ENCODE measurements around the gene RPP25. TPM values are rescaled to one million over a fixed set of nuclear protein-coding genes. Genes with fewer than 3 reads are reported as not detected.
A peak's percentile ranks its signal among the peaks of the same experiment; 100 is the strongest.

Gene RPP25
- total and polyA plus RNA-seq, 2 of the 13 experiments (the other 11 are each of a cell fraction or from before 2014, with no cell fraction given): 0.05 to 0.11 TPM

DNA sequence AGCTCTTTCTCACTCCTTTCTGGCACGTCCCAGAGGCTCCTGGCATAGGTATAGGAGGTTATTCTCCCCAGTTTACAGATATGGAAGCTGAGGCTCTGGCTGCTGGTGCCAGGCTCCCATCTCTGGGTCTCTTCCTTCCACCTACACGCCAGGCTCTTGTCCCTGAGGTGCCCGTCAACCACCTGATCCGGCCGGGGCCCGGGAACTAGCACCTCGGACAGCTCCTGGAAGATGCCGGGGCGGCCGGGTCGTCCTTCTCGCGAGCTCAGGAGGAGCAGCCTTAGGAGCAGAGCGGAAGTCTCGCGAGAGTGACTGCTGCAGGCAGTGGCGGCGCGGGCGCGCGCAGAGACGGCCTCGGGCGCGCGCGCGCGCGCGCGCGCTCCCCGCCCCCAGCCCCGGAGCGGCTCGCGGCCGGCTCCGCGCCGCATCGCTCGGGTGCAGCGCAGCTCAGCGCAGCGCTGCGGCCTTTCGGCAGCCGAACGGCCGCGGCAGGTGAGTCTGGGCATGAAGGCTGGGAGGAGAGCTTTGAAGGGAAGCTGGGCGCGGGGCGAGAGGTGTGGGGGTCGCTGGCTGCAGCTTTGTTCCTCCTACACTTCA is 38.7 kb upstream of the RPP25 start, which contains the start of gene SCAMP5 (continued):
- TF ChIP-seq, protein P1, sequence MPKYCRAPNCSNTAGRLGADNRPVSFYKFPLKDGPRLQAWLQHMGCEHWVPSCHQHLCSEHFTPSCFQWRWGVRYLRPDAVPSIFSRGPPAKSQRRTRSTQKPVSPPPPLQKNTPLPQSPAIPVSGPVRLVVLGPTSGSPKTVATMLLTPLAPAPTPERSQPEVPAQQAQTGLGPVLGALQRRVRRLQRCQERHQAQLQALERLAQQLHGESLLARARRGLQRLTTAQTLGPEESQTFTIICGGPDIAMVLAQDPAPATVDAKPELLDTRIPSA (CRISPR knock-in tag; IDR thresholded peaks at IDR 0.05; ENCODE audit: borderline replicate concordance): 0 out of 2 replicates have a peak, but pooled peaks have one; percentile 67
- no peak for TF ChIP-seq THYN1 (CRISPR knock-in tag; IDR thresholded peaks at IDR 0.05; ENCODE audit: borderline replicate concordance, low read depth)
- no peak for TF ChIP-seq ZNF432 (CRISPR knock-in tag; IDR thresholded peaks at IDR 0.05; ENCODE audit: borderline replicate concordance)
- TF ChIP-seq NFKB2 (CRISPR knock-in tag; IDR thresholded peaks at IDR 0.05; ENCODE audit: borderline replicate concordance): peak; percentile 97; the same call in 1 of the 2 replicates
- peak; percentile 80; the same call in 1 of the 2 replicates for TF ChIP-seq ZNF564 (CRISPR knock-in tag; IDR thresholded peaks at IDR 0.05)
- TF ChIP-seq TEF (CRISPR knock-in tag; IDR thresholded peaks at IDR 0.05): peak; percentile 82; the same call in 1 of the 2 replicates
- TF ChIP-seq TRAFD1 (CRISPR knock-in tag; IDR thresholded peaks at IDR 0.05; ENCODE audit: borderline replicate concordance): no peak
- TF ChIP-seq, protein P2, sequence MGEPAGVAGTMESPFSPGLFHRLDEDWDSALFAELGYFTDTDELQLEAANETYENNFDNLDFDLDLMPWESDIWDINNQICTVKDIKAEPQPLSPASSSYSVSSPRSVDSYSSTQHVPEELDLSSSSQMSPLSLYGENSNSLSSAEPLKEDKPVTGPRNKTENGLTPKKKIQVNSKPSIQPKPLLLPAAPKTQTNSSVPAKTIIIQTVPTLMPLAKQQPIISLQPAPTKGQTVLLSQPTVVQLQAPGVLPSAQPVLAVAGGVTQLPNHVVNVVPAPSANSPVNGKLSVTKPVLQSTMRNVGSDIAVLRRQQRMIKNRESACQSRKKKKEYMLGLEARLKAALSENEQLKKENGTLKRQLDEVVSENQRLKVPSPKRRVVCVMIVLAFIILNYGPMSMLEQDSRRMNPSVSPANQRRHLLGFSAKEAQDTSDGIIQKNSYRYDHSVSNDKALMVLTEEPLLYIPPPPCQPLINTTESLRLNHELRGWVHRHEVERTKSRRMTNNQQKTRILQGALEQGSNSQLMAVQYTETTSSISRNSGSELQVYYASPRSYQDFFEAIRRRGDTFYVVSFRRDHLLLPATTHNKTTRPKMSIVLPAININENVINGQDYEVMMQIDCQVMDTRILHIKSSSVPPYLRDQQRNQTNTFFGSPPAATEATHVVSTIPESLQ (CRISPR knock-in tag; conservative IDR thresholded peaks at IDR 0.05): 0 out of 2 replicates have a peak, but pooled peaks have one; percentile 65
- peak; percentile 55 for TF ChIP-seq ETV5 (CRISPR knock-in tag; IDR thresholded peaks at IDR 0.05; ENCODE audit: borderline replicate concordance)
- no peak for TF ChIP-seq PLRG1 (conservative IDR thresholded peaks at IDR 0.05)
- no peak for TF ChIP-seq ZNF326 (CRISPR knock-in tag; IDR thresholded peaks at IDR 0.05; ENCODE audit: borderline replicate concordance)
- peak; percentile 88; the same call in 1 of the 2 replicates for TF ChIP-seq ZIK1 (CRISPR knock-in tag; IDR thresholded peaks at IDR 0.05; ENCODE audit: borderline replicate concordance, low read depth)
- TF ChIP-seq ZNF549 (CRISPR knock-in tag; IDR thresholded peaks at IDR 0.05): no peak
- no peak for TF ChIP-seq ZNF234 (CRISPR knock-in tag; conservative IDR thresholded peaks at IDR 0.05)
- peak; percentile 87 for TF ChIP-seq HOXA3 (CRISPR knock-in tag; IDR thresholded peaks at IDR 0.05)

Measured in HepG2 (cell line).